Anterior cingulate cortex (tissue), 58 donors: ENCODE results near the gene AMY1A.
"Not testable (repeated sequence)": the region's sequence is repeated elsewhere in the genome, so short reads cannot be mapped to it uniquely, and the experiment has no call there.

Experiments
- DNase-seq, 58 donors: peaks; one replicate each; lab custom pipeline; 2025; lab: John Stamatoyannopoulos, UW

Gene AMY1A

DNA sequence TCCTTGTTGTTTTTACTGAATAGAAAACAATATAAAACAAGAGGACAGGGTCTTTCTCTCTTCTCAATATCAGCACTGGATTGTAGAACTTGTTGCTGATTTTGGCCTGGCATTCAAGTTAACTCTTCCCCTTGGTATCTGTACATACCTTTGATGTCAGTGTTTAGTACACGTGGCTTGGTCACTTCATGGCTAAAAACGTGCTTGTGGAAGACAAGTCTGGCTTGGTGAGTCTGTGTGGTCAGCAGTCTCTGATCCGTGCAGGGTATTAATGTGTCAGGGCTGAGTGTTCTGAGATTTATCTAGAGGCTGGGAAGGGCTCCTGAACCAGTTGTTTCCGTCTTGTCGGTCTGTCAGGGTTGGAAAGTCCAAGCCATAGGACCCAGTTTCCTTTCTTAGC lies at the start of gene AMY1A:
AMY1A (plus strand) TSS at position 301 of the 400 bp plus-strand sequence. CDS start 571 bp downstream, outside the sequence.
- DNase-seq: not testable (repeated sequence)

DNA sequence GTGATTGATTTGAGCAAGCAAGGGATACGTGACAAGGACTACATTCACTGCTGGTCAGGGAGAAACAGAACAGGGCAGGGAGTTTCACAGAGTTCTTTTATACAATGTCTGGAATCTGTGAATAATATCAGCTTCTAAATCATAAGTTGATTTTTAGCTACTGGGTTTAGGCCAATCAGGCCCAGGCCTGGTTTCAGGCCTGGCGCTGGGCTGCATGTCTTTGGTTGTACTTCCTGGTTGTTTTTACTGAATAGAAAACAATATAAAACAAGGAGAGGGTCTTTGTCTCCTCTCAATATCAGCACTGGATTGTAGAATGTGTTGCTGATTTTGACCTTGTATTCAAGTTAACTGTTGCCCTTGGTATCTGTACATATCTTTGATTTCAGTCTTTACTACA lies 39.2 kb upstream of the AMY1A start:
- no peak for DNase-seq

DNA sequence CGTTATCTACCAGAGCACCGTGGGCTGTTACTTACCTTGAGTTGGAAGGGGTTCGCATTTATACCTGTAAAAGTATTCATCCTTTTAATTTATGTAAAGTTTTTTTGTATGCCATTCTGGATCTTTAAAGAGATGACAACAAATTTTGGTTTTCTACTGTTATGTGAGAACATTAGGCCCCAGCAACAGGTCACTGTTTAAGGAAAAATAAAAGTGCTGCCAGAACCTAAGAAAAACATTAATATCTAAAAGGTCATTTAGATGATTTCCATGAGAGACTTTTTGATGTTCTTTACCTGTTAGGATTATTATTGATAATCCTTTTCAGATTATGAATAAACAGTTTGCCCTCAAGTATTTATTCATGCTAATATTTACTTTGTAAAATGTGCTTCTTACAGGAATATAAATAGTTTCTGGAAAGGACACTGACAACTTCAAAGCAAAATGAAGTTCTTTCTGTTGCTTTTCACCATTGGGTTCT lies 38.5 kb upstream of the AMY1A start, which contains the start of gene AMY2A:
AMY2A (plus strand) TSS at position 434 of the 484 bp plus-strand sequence; CDS start at position 448, 14 bp downstream.
- not testable (repeated sequence) for DNase-seq

DNA sequence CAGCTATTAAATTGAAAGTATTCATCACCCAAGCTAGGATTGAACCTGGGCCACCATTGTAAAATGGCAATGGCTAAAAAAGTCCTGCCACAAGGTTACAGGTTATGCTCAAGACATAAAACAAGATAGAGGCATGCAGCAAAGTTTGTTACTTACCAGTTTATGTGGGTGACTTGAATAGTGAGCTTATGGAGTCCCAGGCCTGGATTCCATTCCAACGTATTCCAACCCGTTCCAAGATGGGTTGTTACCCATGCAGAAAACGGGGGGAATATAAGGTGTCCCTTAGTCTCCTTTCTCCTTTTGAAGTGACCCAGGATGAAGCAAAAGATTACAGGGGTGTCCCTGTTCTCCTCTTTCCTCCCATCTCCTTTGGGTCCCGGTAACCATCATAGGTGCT lies 28.1 kb upstream of the AMY1A start:
- DNase-seq: not testable (repeated sequence)

DNA sequence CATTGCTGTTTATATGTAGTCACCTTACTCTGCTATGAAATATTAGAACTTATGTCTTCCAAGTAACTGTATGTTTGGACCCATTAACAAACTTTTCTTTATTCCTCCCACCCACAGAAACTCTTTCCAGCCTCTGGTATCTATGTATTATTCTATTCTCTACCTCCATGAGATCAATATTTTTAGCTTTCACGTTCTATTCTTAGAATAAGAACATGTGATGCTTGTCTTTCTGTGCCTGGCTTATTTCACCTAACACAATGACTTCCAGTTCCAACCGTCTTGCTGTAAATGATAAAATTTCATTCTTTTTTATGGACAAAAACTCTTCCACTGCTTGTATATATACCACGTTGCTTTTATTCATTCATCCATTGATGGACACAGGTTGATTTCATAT lies 14.4 kb upstream of the AMY1A start:
- DNase-seq: not testable (repeated sequence)

DNA sequence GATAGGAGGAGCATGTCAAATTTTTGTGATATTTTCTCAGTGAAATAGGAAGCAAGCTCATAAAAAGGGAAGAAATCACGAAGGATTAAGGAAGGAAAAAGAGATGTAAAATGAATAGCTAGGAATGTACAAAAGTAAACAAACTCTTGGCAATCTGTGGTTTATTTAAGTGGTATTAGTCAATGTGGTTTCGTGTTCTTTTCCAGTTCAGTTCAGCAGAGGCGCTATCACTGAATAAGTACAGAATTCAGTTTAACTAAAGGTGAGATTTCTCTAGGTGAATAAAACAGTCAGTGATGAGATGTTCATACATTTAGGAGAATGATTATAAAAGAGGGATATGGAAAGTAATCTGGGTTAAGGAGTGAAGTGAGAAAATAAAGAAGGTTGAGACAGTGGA lies 11.7 kb upstream of the AMY1A start:
- not testable (repeated sequence) for DNase-seq

DNA sequence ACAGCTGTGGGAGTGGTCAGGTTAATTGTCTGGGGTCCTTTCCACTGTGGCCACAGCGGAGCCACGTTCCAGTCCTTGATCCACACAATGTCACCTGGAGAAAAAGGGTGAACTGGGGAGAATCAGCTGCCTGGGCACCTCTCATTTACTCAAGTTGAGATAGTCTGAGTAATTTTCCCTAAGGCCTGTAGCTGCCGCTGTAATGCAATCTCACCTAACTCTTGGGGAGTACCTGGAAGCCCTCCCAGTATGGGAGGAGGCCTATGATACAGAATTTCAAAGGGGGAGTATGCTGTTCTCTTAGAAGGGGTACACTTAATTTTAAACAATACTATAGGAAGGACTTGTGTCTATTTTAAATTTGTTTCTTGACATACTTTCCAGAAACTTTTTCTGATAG lies 5.3 kb upstream of the AMY1A start:
- not testable (repeated sequence) for DNase-seq

DNA sequence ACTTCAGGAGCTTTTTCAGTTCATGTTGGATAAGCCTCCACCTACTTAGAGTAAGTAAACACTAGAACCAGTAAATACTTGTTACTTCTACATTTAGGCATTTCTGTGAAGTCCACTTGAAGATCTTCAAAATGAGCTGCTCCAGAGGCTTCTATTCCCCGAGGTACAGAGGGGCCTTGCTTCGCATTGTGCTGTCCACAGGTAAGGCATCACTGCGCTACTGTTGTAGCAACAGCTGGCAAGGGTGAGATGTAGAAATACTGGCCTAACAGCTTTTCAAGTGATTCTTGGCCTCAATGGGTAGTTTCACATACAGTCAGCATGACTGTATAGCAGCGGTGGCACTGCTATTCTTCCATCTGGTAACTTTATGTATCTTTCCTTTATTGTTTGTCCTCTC lies 4.7 kb upstream of the AMY1A start:
- not testable (repeated sequence) for DNase-seq

DNA sequence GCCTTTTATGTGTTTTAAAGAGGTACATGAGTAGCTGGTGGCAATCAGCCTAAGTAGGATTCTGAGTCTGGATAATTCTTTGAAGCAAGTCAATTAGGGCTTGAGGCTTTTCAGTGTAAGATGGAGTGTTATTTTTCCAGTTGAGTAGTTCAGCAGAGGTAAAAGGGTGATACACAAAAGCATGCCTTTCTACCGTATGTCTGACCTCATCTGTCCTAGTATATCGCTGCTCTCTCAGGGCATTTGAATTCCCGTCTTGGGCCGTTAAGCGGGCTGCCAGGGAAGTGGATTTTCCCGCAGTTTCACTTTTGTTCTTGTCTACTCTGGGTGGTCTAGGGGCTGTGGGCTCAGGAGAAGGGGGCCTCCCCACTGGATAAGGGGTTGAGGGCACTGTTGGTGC lies 1.4 kb upstream of the AMY1A start:
- not testable (repeated sequence) for DNase-seq

DNA sequence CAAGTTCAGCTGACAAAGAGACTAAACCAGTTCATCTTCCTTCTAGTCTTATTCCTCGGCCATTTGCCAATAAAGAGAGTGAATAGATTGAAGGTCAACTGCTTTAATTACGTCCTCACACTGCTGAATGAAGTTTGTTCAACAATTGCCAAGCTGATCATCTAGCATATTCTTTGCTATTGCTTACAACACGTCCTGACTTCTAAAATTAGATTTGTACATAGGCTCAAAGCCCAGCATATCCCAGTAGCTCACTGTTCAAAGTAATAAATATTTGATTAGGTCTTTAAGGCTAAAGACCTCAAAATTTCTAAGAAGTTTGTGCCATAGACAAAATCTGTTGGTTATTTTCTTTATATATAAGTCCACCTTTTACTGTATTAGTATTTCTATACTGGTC lies 20.8 kb downstream of the AMY1A start:
- not testable (repeated sequence) for DNase-seq

DNA sequence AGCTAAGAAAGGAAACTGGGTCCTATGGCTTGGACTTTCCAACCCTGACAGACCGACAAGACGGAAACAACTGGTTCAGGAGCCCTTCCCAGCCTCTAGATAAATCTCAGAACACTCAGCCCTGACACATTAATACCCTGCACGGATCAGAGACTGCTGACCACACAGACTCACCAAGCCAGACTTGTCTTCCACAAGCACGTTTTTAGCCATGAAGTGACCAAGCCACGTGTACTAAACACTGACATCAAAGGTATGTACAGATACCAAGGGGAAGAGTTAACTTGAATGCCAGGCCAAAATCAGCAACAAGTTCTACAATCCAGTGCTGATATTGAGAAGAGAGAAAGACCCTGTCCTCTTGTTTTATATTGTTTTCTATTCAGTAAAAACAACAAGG lies 40.5 kb downstream of the AMY1A start, which contains the start of gene AMY1B:
AMY1B (minus strand) TSS at position 101 of the 400 bp plus-strand sequence. CDS start 571 bp downstream, outside the sequence.
- not testable (repeated sequence) for DNase-seq

DNA sequence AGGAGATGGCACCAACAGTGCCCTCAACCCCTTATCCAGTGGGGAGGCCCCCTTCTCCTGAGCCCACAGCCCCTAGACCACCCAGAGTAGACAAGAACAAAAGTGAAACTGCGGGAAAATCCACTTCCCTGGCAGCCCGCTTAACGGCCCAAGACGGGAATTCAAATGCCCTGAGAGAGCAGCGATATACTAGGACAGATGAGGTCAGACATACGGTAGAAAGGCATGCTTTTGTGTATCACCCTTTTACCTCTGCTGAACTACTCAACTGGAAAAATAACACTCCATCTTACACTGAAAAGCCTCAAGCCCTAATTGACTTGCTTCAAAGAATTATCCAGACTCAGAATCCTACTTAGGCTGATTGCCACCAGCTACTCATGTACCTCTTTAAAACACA lies 41.9 kb downstream of the AMY1A start:
- not testable (repeated sequence) for DNase-seq

DNA sequence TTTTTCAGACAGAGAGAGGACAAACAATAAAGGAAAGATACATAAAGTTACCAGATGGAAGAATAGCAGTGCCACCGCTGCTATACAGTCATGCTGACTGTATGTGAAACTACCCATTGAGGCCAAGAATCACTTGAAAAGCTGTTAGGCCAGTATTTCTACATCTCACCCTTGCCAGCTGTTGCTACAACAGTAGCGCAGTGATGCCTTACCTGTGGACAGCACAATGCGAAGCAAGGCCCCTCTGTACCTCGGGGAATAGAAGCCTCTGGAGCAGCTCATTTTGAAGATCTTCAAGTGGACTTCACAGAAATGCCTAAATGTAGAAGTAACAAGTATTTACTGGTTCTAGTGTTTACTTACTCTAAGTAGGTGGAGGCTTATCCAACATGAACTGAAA lies 45.1 kb downstream of the AMY1A start:
- DNase-seq: not testable (repeated sequence)

DNA sequence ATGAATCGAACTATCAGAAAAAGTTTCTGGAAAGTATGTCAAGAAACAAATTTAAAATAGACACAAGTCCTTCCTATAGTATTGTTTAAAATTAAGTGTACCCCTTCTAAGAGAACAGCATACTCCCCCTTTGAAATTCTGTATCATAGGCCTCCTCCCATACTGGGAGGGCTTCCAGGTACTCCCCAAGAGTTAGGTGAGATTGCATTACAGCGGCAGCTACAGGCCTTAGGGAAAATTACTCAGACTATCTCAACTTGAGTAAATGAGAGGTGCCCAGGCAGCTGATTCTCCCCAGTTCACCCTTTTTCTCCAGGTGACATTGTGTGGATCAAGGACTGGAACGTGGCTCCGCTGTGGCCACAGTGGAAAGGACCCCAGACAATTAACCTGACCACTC lies 45.7 kb downstream of the AMY1A start:
- not testable (repeated sequence) for DNase-seq

DNA sequence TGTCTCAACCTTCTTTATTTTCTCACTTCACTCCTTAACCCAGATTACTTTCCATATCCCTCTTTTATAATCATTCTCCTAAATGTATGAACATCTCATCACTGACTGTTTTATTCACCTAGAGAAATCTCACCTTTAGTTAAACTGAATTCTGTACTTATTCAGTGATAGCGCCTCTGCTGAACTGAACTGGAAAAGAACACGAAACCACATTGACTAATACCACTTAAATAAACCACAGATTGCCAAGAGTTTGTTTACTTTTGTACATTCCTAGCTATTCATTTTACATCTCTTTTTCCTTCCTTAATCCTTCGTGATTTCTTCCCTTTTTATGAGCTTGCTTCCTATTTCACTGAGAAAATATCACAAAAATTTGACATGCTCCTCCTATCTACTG lies 52.1 kb downstream of the AMY1A start:
- DNase-seq: not testable (repeated sequence)

DNA sequence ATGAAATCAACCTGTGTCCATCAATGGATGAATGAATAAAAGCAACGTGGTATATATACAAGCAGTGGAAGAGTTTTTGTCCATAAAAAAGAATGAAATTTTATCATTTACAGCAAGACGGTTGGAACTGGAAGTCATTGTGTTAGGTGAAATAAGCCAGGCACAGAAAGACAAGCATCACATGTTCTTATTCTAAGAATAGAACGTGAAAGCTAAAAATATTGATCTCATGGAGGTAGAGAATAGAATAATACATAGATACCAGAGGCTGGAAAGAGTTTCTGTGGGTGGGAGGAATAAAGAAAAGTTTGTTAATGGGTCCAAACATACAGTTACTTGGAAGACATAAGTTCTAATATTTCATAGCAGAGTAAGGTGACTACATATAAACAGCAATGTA lies 54.8 kb downstream of the AMY1A start:
- not testable (repeated sequence) for DNase-seq
